ENCODE results near the gene RAD51B.

Gene RAD51B

GRCh38 chr14:68603533-68604360, 784.2 kb downstream of the RAD51B start:
- H3K4me3 ChIP-seq (replicated peaks; ENCODE audit: low read depth, low read length) = no peak overlapping the region
- H3K27me3 ChIP-seq (replicated peaks; ENCODE audit: control insufficient read depth, insufficient read depth, low read length) = no peaks in the 10 kb centered on the region
- H3K36me3 ChIP-seq (ENCODE audit: control insufficient read depth, insufficient read depth, low read length) = no peaks in the 10 kb centered on the region
- DNase-seq (ENCODE audit: extremely low read depth, insufficient read length) = no peak
- no peak for TF ChIP-seq CTCF (IDR thresholded peaks at IDR 0.05; ENCODE audit: insufficient read depth, low read length, poor library complexity, severe bottlenecking)

GRCh38 chr14:68604361-68604730, 784.8 kb downstream of the RAD51B start:
- no peaks in the 10 kb centered on the region for H3K27me3 ChIP-seq (replicated peaks; ENCODE audit: control insufficient read depth, insufficient read depth, low read length)
- TF ChIP-seq CTCF (IDR thresholded peaks at IDR 0.05; ENCODE audit: insufficient read depth, low read length, poor library complexity, severe bottlenecking) = no peak
- DNase-seq (ENCODE audit: extremely low read depth, insufficient read length) = no peak
- no peaks in the 10 kb centered on the region for H3K36me3 ChIP-seq (ENCODE audit: control insufficient read depth, insufficient read depth, low read length)
- H3K4me3 ChIP-seq (replicated peaks; ENCODE audit: low read depth, low read length) = no peak overlapping the region

DNA sequence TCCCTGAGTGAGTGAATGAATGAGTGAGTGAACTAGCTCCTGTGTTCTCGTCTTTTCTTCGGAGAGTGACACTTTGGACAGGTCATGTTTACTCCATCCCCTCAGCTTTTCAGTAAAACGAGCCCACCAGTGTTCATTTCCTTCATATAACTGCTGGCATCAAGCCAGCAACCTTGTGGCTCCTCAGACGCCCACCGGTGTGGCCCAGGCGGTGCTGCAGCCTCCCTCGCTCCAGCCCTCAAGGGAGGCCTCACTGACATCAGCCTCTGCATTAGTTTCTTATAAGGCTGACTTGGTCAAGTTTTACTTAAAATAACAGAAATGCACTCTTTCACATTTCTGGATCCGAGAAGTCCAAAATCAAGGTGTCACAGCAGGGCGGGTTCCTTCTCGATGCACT, 785.2 kb downstream of the RAD51B start:
- Histone ChIP-seq H3K36me3 (ENCODE audit: control insufficient read depth, insufficient read depth, low read length) (no peaks in the 10 kb centered on the region), H3K27me3 (replicated peaks; ENCODE audit: control insufficient read depth, insufficient read depth, low read length) (no peaks in the 10 kb centered on the region), H3K4me3 (replicated peaks; ENCODE audit: low read depth, low read length) (no peak overlapping the region)
- no peak for TF ChIP-seq CTCF (IDR thresholded peaks at IDR 0.05; ENCODE audit: insufficient read depth, low read length, poor library complexity, severe bottlenecking)
- no peak for DNase-seq (ENCODE audit: extremely low read depth, insufficient read length)

GRCh38 chr14:68606176-68606575, 786.6 kb downstream of the RAD51B start:
- Histone ChIP-seq H3K36me3 (ENCODE audit: control insufficient read depth, insufficient read depth, low read length) (no peaks in the 10 kb centered on the region), H3K4me3 (replicated peaks; ENCODE audit: low read depth, low read length) (no peak overlapping the region), H3K27me3 (replicated peaks; ENCODE audit: control insufficient read depth, insufficient read depth, low read length) (no peaks in the 10 kb centered on the region)
- no peak for DNase-seq (ENCODE audit: extremely low read depth, insufficient read length)
- TF ChIP-seq CTCF (IDR thresholded peaks at IDR 0.05; ENCODE audit: insufficient read depth, low read length, poor library complexity, severe bottlenecking) = no peak

- no peak overlapping the region for H3K4me3 ChIP-seq (replicated peaks; ENCODE audit: low read depth, low read length)
- no peak for DNase-seq (ENCODE audit: extremely low read depth, insufficient read length)
- H3K27me3 ChIP-seq (replicated peaks; ENCODE audit: control insufficient read depth, insufficient read depth, low read length) = no peaks in the 10 kb centered on the region
- no peak for TF ChIP-seq CTCF (IDR thresholded peaks at IDR 0.05; ENCODE audit: insufficient read depth, low read length, poor library complexity, severe bottlenecking)
- no peaks in the 10 kb centered on the region for H3K36me3 ChIP-seq (ENCODE audit: control insufficient read depth, insufficient read depth, low read length)
Observed at GRCh38 chr14:68606644-68607043, 787.1 kb downstream of the RAD51B start.
